G401 (cell line): ENCODE results near the gene TNS1. TPM values are rescaled to one million over a fixed set of nuclear protein-coding genes. Genes with fewer than 3 reads are reported as not detected.
A peak's percentile ranks its signal among the peaks of the same experiment; 100 is the strongest.

Experiments
- DNase-seq: peaks from one replicate; pipeline ENCODE4 v3.0.0-alpha.2; 2015; ENCODE audit warnings: low spot score
- in situ Hi-C: cut with HindIII; loops from 2 replicates; pipeline ENCODE4 v1.10.0; 2016; ENCODE audit warnings: low sequenced_read_pairs, mixed read lengths
- total RNA-seq: library from RNA; depleted of rRNA; stranded (reverse); fragments of >200 nt; shearing (Covaris generic); gene quantifications from 2 replicates; pipeline ENCODE4 v1.2.3, GENCODE V29; 2014

TNS1 gene
- total RNA-seq, 1 experiment from 2014 or later: not detected

DNA sequence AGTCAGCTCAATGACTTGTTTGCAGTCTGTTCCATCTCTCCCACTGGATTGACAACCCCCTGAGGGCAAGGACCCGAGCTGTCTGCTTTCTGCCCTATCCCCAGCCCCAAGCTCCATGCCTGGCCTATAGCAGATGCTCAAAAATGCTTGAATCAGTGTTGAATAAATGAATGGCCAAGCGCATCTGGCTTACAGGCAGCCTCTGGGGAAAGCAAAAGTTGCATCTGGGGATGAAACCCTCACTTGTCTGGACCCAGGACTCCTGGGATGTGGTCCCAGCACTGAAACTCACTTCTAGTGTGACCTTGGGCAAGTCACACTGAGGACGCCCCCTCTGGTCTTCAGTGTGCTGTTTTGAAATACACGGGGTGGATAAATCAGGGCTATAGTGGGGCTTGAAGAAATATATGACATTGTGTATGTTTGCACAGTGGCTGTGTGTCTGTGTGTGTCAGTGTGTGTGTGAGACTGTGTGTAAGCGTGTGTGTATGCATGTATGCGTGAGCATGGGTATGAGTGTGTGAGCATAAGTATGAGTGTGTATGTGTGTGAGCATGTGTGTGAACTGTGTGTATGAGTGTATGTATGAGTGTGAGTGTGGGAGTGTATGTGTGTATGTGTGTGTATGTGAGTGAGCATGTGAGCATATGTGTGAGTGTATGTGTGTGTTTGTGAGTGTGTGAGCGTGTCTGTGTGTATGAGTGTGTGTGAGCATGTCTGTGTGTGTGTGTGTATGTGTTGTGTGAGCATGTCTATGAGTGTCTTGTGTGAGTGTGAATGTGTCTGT lies 27.8 kb upstream of the TNS1 start:
- in situ Hi-C loops: no loop called here
- DNase-seq: no peak

DNA sequence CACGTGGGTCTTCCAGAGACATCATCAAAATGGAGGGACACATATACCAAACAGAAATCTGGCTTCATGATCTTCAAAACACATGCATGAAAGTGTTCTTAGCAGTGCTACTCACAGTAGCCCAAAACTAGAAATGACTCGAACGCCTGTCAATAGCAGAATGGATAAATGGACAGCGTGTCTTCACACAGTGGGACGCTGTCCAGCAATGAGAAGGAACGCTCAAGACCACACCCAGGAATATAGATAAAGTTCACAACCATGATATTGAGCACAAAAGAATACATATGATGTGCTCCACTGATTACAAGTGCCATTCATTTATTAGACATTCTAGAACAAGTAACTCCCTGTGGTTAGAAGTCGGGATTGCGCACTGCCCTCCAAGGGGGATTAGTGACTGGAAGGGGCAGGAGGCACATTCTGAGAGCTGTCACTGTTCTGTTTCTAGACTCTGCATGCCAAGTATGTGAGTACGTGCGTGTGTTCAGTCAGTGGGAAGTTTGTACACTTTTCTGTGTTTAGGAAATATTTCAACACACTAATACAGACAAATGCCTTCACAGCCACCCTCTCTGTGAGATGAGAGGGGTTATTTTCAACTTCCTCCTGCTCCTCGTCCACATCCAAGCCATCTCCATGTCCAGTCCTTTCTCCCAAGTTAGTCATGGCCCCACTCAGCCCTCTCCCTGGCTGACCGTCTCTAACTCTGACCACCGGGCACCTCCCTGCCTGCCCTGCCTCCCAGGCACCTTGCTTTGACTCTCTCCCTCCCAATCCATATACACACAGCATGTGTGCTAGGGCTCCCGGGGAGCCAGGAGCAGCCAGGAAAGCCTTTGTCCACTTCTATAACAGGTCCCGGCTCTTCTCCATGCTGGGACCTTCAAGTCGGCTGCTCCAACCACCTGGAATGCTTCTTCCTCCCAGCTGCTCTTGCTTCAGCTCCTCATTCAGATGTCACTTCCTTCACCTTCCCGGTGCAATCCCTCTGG lies 26.9 kb upstream of the TNS1 start:
- no peak for DNase-seq
- in situ Hi-C loops: no loop called here

DNA sequence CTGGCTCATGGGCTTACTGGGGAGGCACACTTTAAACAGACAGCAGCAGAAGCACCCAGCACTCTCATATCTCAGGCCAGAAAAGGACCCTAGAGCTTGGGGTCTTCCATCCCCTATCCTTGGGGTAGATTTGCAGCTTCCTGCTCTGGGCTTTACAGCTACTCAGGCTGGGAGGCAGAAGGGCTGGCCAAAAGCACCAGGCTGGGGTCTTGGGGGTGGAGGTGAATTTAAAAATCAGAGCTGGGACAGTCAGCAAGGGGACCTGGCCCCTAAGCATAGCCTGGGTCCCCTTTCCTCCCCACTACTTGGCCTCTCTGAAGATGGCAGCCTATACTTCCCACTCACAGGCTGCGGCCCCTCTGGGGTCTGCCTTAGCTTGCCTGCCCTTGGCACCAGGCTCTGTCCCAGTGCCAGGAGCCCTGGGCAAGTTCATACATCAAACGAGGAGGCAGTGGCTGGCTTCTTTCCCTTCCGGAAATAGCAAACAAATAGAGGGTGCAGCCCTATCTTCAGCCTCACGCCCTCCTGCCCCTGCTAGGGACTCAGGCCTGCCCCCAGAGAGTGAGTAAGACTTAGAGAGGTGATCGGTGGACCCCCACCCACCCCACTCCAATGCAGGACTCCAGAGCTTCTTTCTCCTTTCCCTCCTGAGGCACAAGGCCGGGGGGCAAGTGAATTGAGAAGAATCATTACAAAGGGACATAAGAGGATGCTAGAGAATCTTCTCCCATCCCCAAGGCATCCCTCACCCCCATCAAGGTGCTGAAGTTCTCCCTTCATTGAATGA lies 26.0 kb upstream of the TNS1 start:
- DNase-seq: no peak
- in situ Hi-C loops: no loop called here

DNA sequence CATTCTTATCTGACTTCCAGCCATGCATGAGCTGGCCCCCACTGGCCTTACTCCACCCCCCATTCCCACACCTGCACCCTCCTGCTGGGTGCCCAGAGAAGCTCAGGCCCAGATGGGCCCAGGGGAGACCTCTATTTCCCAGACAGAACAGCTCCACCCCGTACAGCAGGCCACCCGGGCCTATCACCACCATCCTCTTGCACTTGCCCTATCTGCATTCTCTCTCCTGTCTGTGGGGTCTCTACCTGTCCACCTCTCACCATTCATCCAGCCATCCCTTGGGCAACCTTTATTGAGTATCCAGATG lies 25.3 kb upstream of the TNS1 start:
- in situ Hi-C loops: no loop called here
- DNase-seq: no peak

DNA sequence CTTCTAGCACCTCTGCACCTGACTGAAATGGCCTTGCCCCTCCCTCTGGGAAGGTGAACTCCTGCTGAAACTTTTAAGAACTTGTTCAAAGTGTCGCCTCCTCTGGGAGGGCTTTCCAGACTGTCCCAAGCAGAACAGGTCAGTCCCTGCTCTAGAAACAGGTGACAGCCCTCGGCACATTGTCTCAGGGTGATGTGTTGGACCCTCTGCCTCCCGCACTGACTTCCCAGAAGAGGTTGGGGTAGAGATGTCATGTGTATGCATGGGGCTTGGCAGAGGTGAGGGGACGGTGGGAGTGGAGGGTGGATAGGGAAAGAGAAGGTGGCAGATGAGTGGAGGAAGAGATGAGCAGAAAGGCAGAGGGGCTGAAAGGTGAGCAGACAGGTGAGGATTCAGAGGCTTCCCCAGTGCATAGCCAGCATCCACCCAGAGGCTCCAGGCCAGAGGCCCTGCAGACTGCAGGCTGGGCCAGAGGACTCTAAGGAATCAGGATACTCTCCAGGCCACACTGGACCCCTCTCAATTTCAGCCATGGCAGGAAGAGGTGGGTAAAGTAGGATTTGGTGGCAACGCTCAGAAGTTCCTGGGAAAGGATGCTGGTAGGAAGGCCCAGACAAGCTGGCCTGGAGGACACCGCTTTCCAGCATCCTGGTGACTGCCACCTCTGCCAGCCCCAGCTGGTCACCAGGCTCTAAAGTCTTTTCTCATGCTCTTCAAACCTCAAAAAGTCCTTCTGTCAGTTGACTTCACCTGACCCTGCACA lies 24.8 kb upstream of the TNS1 start:
- no peak for DNase-seq
- in situ Hi-C loops: no loop called here

DNA sequence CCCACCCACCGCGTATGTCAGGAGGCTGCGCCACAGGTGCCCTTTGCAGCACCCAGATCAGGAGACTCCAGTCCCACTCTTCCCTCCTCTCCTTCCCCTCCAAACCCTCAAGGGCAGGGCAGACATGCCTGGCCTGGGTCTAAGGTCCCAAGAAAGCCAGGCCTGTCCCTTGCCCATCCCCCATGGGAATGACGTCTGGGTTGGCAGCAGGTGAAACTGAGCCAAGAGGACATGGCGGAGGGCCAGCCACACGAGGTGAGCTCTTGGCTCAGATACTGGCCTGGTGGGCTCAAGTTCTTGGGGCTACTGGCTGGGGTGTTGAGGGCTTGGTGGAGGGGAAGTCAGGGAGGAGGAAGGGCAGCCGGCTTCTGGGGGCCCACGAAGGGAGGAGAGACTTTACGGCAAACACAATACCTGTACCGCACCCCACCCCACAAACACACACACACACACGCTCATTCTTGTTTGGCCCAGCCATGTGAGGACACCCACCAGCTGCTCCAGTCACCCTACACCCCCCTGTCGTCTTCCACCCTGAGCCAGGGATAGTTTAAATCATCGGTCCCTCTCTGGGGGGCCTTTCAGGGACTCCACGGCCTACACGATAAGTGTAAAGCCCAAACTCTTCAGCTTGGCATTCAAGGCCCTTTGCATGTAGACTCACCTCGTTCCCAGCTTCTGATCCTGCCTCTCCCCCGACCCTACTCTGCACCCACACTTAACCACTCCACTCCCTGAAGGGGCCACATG lies 24.1 kb upstream of the TNS1 start:
- DNase-seq: peak; percentile 4
- in situ Hi-C loops: no loop called here

DNA sequence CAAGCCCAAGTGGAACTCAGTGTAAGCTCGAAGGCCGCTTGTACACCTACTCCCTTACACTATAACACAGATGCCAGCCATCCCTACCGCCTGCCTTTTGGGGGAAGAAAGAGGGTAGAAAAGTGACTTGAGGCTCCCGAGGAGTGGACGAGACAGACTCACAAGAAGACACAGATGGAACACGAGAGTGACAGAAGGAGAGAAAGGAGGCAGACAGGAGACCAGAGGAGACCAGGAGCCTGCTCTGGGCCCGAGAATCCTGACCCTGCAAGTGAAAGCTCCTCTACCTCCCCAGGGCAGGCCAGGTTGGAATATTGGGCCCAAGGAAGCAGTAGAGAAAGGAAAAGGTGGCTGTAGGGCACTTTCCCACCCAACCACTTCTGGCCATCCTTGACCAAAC lies 23.4 kb upstream of the TNS1 start:
- no peak for DNase-seq
- in situ Hi-C loops: no loop called here

DNA sequence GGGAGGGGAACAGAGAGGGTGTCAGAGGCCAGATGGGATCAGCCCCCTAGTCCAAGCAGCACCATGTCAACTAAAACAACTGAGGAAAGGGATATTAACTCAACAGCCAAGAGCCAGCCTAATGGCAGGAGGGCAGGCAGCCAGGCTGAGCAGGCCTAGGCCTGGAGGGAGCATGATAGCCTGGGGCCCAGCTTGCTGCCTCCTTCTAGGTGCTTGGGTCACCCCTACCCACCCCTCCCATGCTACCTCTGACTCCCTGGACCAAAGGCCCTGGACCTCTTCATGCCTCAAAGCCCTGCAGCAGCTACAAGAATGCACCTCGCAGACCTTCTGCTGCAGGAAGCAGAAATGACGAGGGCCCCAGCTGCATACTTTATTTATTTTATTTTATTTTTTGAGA lies 22.1 kb upstream of the TNS1 start:
- no peak for DNase-seq
- in situ Hi-C loops: no loop called here

DNA sequence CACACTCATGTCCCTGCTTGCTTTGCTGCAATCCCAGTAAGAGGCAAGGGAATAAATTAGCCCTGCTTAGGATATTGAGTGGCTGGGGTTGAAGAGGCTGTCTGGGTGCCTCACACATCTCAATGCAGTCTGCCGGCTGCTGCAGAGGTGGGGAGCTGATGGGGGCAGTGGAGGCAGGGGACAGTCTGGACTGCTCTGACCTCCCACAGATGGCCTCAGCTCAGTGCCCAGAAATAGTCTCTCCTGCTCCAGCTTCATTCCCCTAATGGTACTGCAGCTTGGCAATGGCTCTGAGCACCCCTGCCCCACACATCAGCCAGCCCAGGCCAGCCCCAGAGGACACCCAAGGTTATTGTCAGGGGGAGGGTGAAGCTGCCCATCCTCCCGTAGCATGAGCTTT lies 21.5 kb upstream of the TNS1 start:
- no peak for DNase-seq
- in situ Hi-C loops: no loop called here

DNA sequence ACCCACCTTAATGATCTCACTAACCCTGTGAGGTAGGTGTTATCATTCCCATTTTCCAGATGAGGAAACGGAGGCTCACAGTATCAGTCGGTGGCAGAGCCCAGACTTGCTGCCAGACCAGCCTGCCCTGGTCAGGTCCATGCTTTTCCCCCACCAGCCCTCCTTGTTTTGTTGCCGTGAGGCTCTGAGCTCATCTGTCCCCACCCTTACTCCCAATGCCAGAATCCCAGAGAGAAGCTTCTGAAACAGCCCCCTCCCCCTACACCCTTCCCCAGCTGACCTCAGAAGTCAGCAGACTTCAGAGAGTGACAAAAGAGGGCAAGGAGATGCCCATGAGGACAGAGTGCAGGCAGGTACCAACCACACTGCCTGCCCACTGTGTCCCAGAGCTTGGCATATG lies 20.8 kb upstream of the TNS1 start:
- DNase-seq: no peak

DNA sequence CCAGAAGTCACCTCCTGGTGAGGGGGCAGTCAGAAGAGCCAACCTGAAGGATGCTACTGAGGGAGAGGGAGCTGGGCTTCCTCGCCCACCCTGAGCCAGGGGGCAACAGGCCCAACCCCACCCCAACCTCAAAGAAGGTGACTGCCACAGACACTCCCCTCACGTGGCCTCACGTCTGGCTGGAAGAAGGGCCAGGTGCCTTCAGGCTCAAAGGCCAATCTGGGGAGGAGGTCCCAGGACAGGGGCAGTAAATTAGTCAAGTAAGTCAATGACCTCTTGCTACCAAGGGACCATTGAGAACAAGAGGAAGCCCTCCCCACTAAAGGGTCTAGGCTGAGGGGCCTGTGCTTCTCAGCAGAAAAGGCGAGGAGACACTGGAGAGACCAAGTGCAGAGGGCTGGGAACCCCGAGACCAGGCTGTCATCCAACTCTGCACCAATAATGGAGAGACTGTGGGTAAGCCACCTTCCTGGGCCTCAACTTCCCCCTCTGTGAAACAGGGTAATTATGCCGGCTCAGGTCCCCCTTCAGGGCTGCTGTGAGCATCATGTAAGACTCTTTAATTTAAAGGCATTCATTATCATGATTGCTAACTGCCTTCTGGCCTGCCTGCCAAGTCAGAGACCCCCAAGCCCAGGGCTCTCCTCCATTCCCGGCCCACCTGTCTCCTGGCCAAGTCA lies 20.2 kb upstream of the TNS1 start:
- no peak for DNase-seq
- in situ Hi-C loops: no loop called here

More for the DNA sequence above, 20.8 kb upstream of the TNS1 start:
- in situ Hi-C loops: no loop called here

DNA sequence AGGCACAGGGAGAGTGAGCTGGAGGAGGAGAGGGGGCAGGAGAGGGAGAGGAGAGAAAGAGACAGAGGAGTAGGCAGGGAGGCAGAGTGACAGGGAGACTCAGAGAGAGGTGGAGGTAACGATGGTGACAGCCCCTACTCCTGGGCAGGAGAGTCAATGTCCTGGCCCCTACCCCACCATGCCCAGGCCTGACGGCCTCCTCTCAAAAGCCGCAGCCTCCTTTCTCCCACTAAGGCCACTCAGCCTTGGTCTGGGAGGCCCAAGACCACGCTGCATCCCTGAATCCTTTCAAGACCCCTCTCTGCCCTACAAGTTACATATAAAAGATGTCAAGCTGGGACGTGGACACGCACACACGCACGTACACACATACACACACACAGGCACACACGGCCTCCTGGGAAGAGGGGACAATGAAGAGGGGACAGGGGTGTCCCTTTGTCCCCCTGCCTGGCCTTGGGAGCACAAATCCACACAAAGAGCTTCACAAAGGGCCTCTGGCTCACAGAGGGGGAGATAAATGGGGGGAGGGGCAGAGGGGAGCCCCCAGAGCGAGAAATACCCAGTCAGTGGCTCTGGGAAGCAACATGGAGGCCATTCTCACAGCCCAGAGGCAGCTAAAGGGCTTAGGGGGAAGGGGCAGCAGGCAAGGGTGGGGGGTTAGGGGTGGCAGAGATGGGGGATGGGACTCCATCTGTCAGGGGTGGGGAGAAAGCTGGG lies 19.5 kb upstream of the TNS1 start:
- DNase-seq: no peak
- in situ Hi-C loops: no loop called here

DNA sequence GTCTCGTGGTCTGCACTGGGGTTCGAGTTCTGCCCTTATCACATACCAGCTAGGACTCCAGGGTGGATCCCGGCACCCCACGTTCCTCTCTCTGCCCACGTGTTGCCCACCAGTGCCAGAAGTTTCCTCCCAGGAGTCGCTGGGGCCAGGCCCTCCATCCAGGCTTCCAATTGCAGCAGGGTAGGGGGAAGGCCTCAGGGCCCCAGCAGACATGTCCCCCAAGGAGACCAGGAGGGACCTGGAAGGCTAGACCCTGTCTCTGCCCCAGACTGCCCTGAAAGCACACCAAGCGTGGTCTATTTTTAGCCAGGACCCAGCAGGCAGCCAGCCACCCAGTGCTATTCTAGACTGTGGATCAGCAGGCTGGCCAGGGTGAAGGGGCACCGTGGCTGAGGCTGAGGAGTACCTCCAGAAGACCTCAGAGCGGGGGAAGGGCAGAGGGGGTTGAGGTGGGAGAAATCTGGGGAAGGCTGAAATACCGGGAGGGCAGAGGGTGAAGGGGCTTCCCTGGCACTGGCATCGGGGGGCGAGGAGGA lies 18.8 kb upstream of the TNS1 start:
- DNase-seq: no peak
- in situ Hi-C loops: no loop called here

DNA sequence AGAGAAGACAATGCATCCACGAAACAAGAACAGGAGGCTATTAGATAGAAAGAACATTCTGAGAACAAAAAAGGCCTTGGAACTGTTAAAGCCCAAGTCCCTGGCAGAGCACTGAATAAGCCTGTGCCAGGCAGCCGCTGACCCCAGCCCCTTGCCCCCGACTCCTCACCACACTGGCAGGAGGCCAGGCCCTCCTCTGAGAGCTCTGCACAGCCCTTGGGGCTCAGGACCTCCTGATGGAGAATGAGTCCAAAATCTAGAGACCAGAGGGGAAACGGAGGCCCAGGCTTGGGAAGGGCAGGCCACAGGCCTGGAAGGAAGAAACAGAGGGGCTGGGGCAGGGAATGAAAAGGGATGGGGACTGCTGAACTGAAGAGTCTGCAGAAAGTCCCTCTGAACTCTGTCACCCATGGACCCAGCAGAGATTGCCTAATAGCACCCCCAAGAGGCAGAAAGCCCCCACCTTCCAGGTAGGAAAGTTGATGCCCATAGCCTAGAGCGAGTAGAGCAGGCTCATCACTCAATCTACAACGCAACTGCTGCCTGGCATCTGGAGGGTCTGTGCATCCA lies 18.3 kb upstream of the TNS1 start:
- in situ Hi-C loops: no loop called here
- DNase-seq: no peak

DNA sequence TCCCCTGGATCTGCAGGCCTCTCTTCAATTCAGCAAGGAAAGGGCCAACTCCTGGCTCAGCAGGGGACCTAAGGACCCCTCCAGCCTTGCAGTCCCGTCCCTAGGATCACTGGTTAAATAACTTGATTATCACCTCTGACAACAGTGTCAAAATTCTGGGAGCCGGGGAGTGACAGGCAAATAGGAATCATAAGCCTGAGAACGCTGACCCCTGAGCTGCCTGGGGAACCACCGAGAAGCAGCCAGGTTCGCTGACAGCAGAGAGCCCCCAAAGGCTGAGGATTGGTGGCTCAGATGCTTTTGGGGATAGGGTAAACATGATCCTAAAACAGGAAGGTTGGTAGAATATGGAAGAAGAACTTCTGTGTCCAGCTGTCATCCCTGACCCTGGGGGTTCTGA lies 17.5 kb upstream of the TNS1 start:
- DNase-seq: no peak
- in situ Hi-C loops: no loop called here

DNA sequence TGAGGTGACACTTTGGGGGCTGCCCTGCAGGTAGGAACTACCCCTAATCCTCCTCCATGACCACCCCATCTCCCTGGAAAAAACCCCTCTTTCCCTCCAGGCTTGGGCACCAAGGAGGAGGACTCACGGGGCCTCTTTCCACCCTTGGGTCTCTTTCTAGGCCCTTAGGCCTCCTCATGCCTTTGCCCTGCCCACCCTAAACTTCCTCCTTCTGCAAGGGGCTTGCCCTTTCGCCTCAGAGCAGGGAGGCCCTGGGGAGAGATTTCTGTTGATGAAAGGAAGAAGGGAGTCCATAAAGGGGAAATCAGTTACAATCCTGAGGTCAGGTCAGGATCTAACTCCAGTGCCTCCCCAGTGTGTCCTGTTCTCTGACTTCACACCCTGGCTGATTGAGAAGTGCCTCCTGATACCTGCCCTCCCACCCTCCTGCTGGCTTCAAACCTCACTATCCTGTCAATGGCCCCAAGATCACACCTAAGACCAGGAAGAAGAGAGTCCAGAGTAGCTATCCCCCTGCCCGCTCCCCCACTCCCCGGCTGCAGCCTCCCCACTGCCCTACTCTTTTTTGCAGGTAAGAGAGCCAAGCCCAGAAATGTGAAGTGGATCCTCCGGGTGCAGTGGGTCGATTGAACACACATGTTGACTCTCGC lies 16.7 kb upstream of the TNS1 start:
- DNase-seq: no peak
- in situ Hi-C loops: no loop called here
